Stimulated activated CD8-positive, alpha-beta memory T cell treated with anti-CD3 and anti-CD28 coated beads, Interleukin-15, amount 100 ng/mL, for 1 hour (primary cell): ENCODE results near the gene PTPRE.

Source experiments
- DNase-seq: peaks from one replicate; pipeline ENCODE4 v3.0.0-alpha.2; 2020; ENCODE audit warnings: low read depth

PTPRE gene

DNA sequence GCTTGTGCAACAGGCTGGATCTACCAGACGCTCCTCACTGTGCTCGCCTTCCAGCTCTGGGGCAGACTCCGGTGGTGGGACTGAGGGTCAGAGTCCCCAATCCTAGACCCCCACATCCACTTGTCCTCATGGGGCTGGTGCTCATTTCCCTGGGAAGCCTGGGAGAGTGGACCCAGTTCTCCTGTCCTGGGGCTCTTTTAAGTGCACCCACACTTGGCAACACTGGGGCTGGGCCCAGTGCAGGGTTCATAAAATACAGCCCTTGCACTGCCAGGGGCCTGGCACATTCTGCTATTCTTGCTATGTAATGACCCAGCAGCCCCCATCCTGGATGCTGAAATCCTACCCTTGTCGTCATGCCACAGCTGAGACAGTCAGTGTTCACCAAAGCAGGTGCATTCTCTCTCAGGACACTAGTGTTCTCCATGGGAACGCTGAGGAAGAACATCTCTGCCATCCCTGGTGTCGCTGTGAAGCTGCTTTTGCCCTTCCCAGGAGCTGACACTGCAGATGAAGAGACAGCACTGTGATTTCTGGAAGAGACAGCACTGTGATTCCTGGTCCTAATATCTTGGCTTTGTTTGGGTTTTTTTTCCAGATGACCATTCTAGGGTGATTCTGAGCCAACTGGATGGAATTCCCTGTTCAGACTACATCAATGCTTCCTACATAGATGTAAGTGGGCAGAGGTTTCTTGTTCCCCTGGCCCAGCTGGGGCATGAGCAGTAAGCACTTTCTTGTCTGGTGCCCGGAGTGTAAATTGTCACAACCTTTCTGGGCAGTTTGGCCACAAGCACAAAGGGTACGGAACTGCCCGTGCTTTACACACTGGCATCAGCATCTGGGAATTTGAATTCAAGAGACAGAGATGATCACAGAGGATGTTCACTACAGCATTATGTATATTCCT is 153.7 kb downstream of the PTPRE start:
- DNase-seq, result no peak

GRCh38 chr10:128061306-128062300 is 154.7 kb downstream of the PTPRE start:
- no peak for DNase-seq

DNA sequence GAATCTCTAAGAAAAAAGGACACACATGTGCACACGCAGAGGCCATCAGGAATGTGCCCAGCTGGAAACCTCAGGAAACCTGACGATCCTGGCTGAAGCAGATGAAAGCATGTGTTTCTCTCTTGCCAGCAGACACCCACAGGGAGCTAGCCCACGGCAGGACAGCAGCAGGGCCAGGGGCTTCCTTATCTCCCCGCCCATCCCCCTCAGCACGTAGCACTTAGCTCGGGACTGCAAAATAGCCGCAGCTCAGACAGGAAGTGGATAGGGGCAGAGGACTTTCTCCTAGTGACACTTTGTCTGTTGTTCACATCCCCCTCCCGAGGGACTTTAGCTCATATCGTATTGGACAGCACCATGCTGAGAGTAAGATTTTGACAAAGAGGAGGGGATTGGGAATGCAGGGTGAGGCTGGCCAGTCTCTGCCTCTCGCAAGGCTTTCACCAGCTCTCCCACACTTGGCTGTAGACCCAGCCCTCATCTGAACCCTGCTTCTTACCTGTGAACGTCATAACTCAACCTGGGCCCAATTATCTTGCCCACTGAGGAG is 155.5 kb downstream of the PTPRE start:
- DNase-seq, result no peak

DNA sequence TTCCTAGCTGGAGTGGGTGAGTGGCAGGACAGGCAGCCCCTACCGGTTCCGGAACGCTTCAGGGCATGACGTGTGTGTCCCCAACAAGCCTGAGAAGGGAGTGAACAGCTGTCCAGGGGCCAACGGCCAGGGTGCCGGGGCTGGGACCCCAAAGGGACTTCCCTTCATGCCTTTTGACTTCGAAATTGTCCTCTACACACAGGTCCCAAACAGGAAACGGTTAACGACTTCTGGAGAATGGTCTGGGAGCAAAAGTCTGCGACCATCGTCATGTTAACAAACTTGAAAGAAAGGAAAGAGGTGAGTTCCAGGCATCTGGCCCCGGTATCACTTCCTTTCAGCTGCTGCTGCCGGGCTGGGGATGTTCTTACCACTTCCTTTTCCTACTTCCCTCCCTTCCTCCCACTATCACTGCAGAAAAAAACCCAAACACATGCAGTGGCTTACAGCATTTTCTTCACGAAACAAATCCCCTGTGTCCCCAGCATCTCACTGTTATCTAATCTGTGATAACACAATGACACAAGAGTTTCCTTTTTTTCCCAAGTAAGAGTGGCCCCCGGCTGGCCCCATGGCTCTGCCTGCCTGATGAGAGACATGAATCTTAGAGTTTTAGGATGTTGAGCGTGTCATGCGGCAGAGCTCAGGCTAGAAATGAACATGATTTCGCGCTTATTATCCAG is 156.1 kb downstream of the PTPRE start:
- no peak for DNase-seq

- DNase-seq, result no peak
Measured at GRCh38 chr10:128063736-128064107, 156.8 kb downstream of the PTPRE start.

- DNase-seq, result peak; percentile 39
Measured at GRCh38 chr10:128064108-128064969, 157.4 kb downstream of the PTPRE start.

DNA sequence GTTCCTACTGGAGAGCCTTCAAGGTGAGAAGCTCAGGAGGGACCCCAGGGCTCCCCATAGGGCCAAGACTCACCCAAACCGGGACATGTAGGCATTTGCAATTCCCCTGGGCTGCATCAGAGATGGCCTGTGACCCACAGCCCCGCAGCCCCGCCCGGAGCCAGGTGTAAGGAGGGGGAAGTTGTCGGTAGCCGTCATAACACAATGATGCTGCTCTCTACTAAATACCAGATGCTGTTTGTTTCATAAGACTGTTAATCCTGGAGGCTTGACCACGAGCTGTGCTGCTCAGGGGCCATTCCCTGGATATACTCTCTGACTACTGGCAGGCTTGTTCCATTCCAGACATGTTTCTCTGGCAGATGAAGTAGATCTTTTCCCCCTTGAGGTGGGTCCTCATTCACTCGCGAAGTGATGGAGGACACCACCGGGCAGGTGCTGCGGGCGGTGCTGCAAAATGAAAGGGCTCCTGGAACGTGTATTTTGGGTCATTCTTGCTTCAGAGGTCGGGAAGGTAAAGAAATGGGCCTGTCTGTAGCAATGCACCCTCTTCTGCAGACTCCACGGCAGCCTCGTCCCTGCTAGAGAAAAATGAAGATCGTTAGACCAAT is 158.2 kb downstream of the PTPRE start:
- DNase-seq, result no peak

GRCh38 chr10:128065881-128066534 is 159.1 kb downstream of the PTPRE start:
- DNase-seq, result no peak

GRCh38 chr10:128066870-128067382 is 160.0 kb downstream of the PTPRE start:
- no peak for DNase-seq

DNA sequence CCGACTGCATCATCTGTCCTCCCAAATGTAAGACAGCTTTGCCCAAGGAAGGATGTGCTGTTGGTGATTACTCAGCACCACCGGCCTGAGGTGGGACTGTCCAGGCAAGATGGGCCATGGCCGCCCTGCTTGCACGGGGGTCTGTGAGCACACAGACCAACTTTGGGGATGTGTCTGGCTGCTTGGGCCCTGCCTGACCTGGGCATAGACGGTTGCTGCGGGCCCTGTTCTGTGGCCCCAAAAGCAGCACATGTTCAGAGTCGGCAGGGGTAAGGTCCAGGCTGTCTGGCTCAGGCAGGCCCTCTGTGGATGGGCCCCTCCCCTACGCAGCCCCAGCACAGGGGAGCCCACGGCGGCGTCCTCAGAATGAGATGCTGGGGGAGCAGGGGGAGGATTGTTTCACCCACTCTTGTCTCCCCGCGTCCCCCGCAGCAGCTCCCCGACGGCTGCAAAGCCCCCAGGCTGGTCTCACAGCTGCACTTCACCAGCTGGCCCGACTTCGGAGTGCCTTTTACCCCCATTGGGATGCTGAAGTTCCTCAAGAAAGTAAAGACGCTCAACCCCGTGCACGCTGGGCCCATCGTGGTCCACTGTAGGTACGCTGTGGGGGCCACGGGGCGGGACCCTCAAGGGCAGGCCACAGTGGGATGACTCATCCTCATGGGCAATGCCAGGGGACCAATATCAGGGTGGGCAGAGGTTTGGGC is 160.9 kb downstream of the PTPRE start:
- no peak for DNase-seq

DNA sequence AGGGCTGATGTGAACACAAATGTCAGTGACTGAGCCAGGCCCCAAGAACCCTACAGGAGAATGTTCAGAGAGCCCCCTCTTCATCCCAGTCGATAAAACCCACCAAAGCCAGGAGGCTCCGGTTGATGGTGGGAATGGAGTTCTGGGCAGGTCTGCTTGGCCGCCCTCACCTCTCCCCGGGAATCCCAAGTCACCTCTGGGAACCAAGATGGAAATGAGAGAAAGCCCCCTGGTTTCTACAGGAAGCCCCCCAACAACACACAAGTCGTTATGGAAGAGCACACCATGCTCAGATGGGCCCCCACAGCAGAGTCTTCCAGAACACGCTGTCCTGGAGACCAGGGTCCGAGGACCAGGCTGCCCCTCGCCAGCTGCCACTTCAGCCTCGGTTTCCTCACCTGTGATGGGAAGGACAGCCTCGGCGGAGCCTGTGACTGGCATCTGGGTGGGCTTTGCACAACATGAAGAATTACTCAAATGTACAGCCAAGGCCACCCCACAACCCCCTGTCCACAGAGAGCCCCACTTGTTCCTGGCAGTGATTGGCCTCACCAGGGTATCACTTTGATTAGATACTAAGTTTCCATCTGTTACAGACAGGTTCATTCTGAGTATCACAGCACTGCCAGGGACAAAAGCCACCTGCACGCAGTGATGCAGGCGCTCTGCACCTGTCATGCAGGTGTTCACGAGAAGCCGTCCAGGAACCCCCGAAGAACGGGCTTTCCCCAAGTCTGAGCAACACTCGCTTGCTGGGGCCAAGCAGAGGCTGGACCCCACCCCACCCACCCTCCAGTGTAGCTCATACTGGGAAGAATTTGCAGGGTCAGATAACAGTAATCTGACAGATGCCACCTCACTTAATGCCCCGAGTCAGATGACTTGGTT is 161.7 kb downstream of the PTPRE start:
- DNase-seq, result no peak

GRCh38 chr10:128069351-128070051 is 162.6 kb downstream of the PTPRE start:
- peak; percentile 71 for DNase-seq

GRCh38 chr10:128070161-128070560 is 163.3 kb downstream of the PTPRE start:
- no peak for DNase-seq

DNA sequence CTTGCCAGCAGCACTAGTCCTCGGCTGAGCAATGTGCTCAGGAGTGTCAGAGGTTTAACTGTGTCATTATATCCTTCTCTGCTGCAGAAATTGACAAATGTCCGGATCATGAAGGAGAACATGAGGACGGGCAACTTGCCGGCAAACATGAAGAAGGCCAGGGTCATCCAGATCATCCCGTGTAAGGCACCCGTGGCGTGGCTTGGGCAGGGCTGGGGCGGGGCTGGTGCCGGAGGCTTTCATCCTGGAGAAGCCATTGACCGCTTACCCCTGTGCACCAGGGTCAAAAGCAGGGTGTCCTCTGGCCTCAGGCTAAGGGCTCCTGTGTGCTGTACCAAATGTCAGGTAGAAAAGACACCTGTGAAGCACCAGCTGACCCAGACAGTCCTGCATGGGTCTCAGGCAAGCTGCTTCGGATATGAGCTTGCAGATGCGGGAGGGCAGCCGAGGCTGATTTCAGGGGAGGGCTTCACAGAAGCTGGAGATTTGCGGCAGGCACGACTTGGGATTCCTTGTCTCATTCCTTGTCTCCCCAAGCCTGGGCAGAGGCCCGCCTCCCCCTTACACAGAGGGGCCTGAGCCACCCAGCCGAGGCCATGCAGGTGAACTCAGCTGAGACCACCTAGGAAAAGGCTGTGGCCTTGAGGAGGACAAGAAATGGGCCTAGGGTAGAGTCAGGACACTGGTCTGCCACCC is 164.0 kb downstream of the PTPRE start:
- no peak for DNase-seq

DNA sequence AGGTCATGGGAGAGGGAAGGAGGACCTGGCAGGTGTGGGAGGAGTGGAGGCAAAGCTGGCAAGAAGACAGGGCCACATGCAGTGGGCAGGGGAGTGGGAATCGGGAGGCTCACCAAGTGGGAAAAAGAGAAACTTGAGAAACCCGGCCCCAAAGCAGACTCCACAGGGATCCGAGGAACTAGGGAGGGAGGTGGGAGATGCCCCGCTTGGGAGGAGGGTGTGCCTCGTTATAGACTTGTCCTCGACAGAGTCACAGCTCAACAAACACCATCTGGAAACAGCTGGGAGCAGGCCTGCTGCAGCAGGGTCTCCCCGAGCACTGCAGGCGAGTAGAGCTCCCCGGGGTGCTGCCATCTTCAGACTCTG is 164.5 kb downstream of the PTPRE start:
- no peak for DNase-seq

DNA sequence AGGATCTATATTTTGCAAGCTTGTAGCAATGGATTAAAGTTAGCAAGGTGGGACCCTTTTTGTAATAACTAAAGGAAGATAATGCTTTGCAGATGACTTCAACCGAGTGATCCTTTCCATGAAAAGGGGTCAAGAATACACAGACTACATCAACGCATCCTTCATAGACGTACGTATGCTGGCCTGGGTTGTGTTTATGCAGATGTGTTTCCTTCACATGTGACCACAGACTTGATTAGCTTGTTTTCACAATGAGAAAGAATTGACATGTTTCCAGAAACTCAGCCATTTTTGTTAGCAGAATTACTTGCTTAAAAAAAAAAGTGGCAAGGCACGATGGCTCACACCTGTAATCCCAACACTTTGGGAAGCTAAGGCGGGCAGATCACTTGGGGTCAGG is 165.1 kb downstream of the PTPRE start:
- DNase-seq, result no peak
